ENCODE results near the gene ODR4.
A peak's percentile ranks its signal among the peaks of the same experiment; 100 is the strongest.
"Not testable (repeated sequence)": the region's sequence is repeated elsewhere in the genome, so short reads cannot be mapped to it uniquely, and the experiment has no call there.

The ODR4 gene

DNA sequence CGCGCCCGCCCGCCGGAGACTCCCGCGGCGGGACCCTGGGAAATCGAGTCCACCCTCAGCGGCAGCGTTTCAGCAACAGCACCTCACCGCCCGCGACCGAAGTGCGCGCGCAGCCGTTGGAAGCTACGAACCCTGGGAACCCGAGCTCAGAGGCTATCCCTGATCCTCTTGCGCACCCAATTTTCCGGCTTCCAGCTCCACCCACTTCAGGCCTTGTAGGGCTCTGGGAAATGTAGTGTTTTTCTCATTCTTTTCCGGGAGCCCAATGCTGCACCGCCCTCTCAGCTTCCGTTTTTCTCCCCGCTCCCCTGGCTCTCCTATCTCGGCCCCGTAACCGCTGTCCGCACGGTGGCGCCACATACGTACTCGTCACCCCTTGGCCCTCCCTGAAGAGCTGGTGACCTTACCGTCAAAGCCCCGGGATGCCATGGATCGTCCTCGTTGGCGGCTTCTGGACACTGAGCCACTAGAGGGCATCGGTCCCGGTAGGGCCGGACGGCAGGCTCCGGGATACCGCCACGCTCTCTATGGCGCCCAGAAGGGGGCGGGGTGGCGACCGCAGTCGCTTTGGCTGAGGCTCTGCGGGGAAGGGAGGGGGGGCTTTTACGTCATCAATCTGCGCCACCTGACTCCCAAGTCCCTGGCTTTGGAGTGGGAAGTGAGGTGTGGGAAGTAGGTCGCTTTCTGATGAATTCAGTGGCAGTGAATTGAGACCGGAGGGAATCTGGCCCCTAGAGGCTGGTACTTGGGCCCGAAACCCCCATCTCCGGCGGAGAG, at the start of gene ODR4, which contains the start of gene TPR:
Gene ODR4 (plus strand): TSS at position 687 of the 777 bp plus-strand sequence. CDS start 3,948 bp downstream, outside the sequence.
Gene TPR (minus strand): TSS at position 102 of the 777 bp plus-strand sequence. CDS start 225 bp downstream, outside the sequence.
- peak; percentile 88 to 93 (median 92) for DNase-seq (ENCODE audit: low read depth in 4 of 4, low spot score in 1 of 4)

DNA sequence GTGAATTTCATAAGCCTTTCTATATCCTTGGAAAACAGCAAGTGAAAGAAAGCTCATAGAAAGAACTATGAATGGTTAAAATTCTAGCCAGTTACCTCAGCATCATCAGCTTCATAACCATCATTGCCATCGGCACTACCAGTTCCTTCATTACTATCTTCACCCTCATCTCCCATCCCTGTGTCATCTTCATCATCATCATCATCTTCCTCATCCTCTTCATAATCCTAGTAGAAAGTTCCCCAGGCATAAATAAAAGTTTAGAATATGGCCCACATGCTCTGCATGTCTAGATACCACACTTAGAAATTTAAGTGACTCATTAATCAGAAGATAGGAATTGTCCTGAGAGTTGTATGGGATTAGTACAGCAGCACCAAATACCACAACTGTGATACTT, 49.6 kb upstream of the ODR4 start:
- DNase-seq (ENCODE audit: low read depth in 4 of 4, low spot score in 1 of 4): no peak

DNA sequence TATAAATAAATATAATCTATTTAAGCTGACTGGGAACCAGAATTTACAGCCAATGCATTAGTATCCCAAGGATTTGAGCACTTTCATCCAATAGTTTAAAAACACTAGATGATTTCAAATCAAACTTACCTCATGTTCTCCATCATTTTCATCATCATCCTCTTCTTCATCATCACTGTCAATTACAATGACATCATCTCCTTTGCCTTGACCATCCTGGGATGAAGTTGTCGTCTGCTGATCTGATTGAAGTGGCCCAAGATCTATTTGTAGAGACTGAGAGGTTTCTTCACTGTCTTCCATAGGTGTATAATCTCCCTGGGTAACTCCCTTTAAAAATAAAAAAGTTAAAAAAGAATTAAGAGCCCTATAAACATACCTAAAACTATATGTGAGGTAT, 48.3 kb upstream of the ODR4 start:
- DNase-seq (ENCODE audit: low read depth in 4 of 4, low spot score in 1 of 4): no peak

DNA sequence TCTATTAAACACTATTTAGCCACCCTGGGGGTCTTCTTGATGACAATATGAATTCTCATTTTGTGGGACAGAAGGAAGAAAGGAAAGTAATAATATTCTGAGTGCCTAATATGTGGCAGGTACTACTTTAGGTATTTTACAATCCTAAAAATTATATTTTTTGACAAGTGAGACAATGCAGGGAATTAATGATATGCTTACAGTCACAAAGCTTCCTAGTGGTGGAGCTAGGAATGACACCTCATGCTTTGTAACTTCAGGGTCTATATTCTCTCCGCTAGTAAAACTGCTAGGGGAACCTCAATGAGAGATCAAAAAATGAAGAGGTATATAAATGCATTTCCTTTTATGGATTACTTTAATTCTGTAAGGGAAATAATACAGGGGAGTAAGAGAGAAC, 44.9 kb upstream of the ODR4 start:
- no peak for DNase-seq (ENCODE audit: low read depth in 4 of 4, low spot score in 1 of 4)

DNA sequence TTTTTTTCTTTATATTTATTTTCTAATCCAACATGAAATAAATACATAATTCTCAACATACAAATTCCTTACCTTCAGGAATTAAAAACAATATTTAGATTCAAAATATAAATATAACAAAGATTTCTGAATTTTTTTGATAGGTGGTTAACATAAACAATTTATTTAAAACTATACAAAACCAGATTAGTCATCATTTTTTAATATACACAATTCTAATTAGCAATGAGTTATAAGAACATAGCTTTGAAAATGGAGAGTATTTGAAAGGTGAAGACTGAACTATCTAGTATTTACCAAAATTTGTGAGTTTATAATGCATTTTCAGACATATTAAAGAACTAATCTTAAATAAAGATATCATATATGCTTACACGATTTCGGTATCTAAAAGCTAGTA, 38.1 kb upstream of the ODR4 start:
- no peak for DNase-seq (ENCODE audit: low read depth in 4 of 4, low spot score in 1 of 4)

DNA sequence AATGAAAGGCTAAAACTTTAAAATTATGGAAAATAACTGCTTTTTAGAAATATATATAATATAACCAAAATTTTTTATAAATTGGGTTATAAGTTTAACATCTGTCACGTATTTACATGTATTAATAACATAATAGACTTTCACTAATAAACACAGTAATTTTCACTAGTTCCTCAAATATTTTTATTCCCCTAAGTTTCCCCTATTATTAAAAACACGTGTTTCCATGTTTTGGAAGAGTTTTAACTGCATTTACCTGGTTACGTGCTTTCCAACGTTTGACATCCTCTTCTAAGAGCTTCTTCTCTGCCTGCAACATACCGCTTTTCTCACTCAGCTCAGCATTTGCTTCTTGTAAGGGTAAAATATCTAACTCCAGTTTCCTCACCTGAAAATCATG, 34.9 kb upstream of the ODR4 start:
- DNase-seq (ENCODE audit: low read depth in 4 of 4, low spot score in 1 of 4): no peak

DNA sequence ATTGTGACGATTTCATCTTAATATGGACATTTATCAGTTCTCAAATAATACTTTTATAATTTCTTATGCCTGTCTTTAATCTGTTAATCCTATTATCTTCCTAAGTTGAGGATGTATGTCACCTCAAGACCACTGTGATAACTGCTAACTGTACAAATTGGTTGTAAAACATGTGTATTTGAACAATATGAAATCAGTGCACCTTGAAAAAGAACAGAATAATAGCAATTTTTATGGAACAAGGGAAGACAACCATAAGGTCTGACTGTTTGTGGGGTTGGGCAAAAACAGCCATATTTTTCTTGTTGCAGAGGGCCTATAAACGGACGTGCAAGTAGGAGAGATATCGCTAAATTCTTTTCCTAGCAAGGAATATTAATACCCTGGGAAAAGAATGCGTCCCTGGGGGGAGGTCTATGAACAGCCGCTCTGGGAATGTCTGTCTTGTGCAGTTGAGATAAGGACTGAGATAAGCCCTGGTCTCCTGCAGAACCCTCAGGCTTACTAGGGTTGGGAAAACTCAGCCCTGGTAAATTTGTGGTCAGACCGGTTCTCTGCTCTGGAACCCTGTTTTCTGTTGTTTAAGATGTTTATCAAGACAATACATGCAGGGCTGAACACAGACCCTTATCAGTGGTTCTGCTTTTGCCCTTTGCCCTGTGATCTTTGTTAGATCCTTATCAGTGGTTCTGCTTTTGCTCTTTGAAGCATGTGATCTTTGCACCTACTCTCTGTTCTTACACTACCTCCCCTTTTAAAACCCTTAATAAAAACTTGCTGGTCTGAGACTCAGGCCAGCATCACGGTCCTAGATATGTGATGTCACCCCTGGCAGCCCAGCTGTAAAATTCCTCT, 27.6 kb upstream of the ODR4 start:
- DNase-seq (ENCODE audit: low read depth in 4 of 4, low spot score in 1 of 4): not testable (repeated sequence)

DNA sequence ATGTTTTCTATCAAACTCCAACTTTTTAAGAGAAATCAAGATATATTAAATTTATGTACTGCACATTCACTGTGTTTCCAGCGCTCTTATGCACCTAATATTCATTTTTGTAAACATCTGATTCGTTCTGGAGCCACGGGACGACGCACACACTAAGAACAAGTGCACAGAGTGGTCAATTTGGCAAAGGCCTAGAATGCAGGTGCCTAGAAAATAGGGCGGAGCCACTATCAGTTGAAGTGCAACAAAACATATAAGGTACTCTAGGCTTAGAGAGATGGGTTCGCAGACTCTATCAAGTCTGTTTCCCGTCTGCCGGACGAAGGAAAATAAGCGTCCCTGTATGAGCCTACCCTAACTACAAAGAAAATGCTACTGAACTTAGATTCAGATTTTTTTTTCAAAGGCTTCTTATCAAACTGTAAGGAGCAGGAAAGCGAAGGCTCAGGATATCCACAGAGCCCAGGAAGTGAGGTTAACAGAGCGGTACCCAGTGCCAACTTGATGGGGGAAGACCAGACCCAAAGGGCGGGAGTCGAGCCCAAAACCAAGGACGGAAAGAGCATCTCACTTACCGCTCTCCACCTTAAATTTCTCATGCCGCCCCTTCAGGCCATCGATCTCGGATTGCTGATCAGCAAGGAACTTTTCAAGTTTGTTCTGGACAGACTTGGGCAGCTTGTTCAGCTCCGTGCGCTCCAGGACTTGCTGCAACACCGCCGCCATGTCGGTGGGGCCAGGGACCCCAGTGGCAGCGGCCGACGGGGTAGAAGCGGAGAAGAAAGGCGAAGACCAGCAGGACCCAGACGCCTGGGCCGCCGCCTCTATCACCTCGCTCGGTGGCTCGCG, 1.1 kb upstream of the ODR4 start:
- peak in 2 of 4 experiments; percentile 2 to 17 for DNase-seq (ENCODE audit: low read depth in 4 of 4, low spot score in 1 of 4)

DNA sequence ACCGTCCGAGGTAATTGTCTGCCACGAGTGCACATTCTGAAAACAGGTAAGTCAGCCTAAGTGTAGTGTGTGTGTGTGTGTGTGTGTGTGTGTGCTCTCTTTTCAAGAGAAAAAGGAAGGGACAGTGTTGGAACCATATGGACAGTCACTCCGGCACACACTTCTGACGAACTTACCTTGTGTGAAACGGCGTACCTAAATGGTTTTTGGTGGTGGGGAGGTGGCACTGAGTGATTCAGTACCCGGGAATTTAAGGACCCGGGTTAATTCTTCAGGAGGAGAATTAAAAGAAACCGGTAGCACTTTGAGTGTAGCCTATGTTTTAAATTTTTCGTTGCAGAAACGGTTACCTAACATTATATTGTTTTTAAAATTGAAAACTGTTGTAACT, 286 bp downstream of the ODR4 start:
- DNase-seq (ENCODE audit: low read depth in 4 of 4, low spot score in 1 of 4): no peak

DNA sequence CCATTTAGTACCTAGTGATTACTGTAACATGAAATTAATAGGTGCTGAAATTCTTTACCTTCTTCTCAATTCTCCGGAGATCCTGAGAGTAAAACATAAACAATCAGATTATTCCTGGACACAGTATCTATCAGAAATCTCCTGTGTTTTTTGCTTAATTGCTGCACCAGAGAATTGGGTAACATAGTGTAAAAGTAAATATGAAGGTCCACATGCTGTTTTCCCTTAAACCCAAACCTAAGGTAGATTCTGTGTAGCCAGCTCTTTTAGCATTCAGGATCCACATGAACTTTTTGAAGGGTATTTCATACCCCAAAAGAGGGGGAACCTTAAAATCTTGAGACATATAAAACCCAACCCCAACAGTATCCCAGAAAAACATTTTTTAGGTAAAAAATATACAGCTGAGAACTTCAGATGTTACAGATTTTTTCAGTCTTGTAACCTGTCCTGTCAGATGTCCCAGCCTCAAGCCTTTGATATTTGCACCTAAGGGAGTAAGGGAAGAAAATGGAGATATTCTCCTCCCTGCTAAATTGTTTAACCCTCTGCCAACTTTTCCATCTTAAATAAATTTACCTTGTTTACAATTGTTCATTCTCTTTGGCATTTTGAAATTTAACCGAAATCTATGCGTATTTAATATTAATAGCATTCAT, 11.2 kb downstream of the ODR4 start:
- DNase-seq (ENCODE audit: low read depth in 4 of 4, low spot score in 1 of 4): no peak

DNA sequence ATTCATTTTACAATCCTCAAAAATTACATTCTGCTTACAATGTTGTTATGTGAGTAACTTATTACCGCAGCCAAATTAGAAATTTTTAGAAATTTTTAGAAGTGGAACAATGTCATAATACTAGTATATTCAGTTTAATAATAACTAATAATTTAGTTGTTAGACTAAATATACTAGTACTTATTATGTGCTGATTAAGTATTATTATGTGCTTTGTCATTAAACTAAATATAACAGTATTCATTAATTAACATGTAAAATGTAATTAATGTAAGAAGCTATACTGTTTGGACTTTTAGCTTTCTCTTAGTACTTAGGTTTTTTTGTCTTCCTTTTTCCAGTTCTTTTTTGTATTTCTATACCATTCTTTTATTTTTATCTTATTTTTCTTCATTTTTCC, 15.3 kb downstream of the ODR4 start:
- DNase-seq (ENCODE audit: low read depth in 4 of 4, low spot score in 1 of 4): no peak

DNA sequence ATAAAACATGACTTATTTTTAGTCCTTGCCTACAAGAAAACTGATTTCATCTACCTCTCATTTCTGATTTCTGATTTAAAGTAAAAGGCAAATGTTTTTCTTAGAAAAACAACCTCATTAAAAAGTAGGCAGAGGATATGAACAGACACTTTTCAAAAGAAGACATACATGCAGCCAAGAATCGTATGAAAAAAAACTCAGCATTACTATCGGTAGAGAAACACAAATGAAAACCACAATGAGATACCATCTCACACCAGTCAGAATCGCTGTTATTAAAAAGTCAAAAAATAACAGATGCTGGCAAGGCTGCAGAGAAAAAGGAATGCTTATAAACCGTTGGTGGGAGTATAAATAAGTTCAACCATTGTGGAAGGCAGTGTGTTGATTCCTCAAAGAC, 16.2 kb downstream of the ODR4 start:
- DNase-seq (ENCODE audit: low read depth in 4 of 4, low spot score in 1 of 4): no peak

DNA sequence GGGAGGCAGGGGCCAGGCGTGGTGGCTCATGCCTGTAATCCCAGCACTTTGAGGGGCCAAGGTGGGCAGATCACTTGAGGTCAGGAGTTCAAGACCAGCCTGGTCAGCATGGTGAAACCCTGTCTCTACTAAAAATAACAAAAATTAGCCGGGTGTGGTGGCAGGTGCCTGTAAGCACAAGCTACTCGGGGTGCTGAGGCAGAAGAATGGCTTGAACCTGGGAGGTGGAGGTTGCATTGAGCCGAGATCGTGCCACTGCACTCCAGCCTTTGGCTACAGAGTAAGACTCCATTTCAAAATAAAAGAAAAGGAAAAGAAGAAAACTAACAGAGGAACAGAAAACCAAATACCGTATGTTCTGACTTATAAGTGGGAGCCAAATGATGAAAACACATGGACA, 17.1 kb downstream of the ODR4 start:
- not testable (repeated sequence) for DNase-seq (ENCODE audit: low read depth in 4 of 4, low spot score in 1 of 4)

DNA sequence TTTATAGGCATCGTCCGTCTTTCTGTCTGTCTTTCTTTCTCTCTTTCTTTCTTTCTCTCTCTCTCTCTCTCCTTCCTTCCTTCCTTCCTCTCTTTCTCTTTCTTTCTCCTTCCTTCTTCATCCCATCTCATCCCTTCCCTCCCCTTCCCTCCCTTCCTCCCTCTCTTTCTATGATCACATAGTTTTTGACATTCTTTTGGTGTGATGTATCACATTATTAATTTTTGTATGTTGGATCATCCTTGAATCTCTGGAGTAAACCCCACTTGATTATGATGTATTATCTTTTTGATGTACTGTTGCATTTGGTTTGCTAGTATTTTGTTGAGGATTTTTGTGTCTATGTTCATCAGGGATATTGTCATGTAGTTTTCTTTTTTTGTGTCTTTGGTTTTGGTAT, 25.8 kb downstream of the ODR4 start:
- not testable (repeated sequence) for DNase-seq (ENCODE audit: low read depth in 4 of 4, low spot score in 1 of 4)

DNA sequence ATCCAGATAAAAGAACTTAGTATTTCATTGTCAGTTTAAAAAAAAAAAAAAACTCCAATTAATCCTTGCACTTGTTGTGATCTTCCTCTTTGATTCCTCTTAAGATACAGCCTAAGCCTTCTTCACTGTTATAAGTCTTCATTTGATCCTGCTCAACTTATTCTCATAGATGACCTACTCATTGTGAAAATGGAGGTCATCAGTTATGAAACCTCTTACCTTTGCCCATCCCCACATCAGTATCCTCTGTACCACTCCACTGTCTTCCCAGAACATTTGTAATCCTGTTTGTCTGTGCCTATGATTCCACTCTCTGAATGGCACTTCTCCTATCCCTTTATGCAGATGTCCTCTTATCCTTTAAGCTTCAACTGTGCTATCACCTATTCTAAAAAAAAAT, 28.0 kb downstream of the ODR4 start:
- no peak for DNase-seq (ENCODE audit: low read depth in 4 of 4, low spot score in 1 of 4)

DNA sequence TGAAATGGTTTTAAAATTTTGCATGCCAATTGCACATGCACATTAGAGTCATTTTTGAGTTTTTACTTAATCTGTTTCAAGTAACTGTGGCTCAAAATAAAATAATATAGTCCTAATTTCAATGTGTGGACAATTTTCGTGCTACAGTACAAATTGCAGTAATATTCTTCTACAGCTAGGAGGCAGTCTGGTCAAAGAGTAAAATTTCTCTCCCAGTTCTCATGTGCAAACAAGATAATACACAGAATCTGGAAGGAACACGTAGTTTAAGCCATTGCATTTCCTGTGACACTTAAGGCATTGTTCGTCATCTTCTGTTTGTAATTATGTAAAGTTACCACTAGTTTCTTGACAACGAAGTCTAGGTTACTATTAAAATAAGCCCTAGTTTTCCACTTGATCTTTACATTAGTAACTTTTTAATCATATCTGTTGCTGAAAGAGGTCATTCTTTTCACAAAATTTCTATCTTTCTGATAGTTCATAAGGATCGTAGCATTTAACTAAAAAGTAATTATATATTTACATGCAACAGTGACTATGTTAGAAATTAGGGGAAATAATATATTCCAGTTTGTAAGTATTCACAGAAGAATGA, 28.9 kb downstream of the ODR4 start:
- no peak for DNase-seq (ENCODE audit: low read depth in 4 of 4, low spot score in 1 of 4)

DNA sequence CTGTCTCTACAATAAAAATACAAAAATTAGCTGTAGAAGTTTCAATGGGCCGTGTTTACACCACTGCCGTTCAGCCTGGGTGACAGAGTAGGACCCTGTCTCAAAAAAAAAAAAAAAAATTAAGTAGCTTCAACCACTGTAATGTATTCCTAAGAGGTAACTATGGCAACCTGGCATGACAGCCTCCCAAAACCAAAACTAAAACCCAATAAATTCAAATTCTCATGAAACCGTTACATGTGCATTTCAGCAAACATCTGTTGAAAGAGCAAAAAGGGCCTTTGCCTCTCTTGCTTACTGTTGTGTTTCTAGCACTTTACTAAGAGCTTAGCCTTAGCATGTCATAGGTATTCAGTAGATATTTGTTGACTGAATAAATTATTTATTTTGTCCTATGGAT, 33.5 kb downstream of the ODR4 start:
- no peak for DNase-seq (ENCODE audit: low read depth in 4 of 4, low spot score in 1 of 4)

DNA sequence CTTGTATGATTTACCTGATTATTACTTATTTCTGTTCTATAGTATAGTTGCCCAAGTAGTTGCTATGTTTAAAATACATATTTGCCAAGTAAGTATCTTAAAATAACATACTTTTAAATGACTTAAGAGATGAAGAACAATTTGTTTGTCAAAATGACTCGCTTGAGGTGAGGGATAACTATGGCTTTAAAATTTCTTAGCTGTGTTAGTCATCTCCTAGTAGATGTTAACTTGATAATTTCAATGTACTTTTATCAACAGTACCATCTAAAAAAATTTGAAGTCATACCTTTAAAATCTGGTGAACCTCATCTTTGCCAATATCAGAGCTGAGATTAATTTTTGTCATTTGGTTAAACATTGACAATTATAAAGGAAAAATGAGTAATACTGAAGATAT, 37.7 kb downstream of the ODR4 start:
- DNase-seq (ENCODE audit: low read depth in 4 of 4, low spot score in 1 of 4): no peak

DNA sequence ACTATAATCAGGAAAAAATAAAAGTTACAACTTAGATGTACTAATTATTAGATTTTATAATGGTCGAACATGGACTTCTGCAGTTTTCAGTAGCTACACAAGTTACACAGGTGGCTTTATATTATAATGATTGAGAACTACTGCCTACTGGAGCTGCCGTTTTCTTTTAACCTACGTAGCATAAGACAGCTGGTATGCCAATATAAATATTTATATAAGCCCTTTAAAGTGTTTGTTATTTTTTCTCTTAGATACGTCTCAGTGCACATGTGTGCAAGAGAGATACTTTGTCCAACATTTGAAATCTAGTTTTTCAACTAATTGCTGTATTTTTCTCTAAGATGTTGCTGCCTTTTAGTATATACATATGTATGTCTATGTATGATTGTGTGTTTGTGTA, 42.9 kb downstream of the ODR4 start:
- no peak for DNase-seq (ENCODE audit: low read depth in 4 of 4, low spot score in 1 of 4)

DNA sequence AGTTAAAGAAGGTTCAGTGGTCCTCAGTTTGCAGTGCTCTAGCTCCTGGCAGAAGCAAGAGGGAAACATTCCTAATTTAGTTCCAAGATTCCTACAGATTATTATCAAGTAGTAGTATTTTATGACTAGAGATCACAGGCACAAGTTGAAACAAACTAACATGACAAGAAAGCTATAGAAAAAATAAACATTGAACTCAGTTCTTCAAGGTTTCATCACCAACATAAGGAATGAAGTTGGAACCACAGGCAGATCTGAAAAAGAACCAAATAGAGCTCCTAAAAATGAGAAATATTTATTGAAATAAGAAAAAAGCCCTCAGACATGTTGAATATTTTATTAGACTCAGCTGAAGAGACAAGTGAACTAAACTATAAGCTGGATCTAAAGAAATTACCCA, 44.7 kb downstream of the ODR4 start:
- no peak for DNase-seq (ENCODE audit: low read depth in 4 of 4, low spot score in 1 of 4)
